ENCODE data around the gene CTDP1. TPM values are rescaled to one million over a fixed set of nuclear protein-coding genes. Genes with fewer than 3 reads are reported as not detected.

The CTDP1 gene
- total and polyA plus RNA-seq, 9 of the 15 experiments (the other 6 are each of a cell fraction or from before 2014, with no cell fraction given), result 0.07 to 19.2 (median 4.0) TPM

DNA sequence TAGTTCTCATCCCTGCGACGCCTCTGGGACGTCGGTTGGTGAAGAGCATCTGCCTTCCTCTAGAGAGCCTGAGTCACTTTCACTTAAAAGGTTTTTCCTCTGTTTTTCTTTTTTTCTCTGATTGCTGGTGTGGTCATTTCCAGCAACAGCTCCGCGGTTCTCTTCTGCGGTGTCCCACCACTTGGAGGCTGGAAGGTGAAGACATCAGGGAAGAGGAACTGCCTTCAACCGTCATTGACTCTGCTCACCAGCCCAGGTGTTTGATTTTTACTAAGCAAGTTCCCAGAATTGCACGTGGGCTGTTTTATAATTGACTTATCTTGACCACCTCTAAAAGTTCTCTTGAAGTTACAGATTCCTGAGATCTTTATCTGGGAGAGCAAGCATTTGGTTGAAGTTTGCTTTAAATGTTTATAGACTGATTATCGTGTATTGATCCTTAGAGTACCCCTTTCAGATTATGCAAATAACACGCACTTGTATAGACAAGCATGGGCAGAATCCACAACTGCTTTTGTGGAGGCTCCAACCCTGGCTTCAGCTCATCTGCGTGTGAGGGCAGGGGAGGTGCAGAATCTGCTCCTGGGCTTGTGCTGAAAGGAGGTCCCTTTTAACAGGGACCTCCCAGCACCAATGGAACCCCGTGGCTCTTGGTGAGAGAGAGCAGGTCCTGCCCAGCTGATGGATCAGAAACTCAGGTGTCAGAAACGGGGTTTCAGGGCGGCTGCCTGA, 3.5 kb downstream of the CTDP1 start:
- intact Hi-C loops (cut with micrococcal nuclease), result no loop called here
- POLR2A ChIA-PET, result no interaction called here

More for the DNA sequence above, 3.5 kb downstream of the CTDP1 start:
- no peak for ATAC-seq
- no peak for FAIRE-seq
- Histone ChIP-seq H3K36me3 (ENCODE audit: control insufficient read depth, insufficient read depth, low read length) (peaks cover 3% of the 10 kb centered on the region; the same call in 2 of the 3 replicates), H3K4me3 (no peak overlapping the region), H3K27ac (ENCODE audit: extremely low read depth, low read depth, low read length) (no peak overlapping the region), H2AFZ (ENCODE audit: low read depth, low read length) (no peak overlapping the region), H3K79me2 (ENCODE audit: control insufficient read depth, insufficient read depth, low read length) (peaks cover 77% of the 10 kb centered on the region), H4K20me1 (replicated peaks; ENCODE audit: control insufficient read depth, insufficient read depth, low read length) (peaks cover 7% of the 10 kb centered on the region), H3K9ac (ENCODE audit: insufficient read depth in 1 of 2, low read depth in 2 of 2, low read length in 2 of 2) (no peak overlapping the region; a peak in 1 of 4 replicates), H3K4me2 (ENCODE audit: insufficient read depth, low read length) (no peak overlapping the region), H3K27me3 (ENCODE audit: control insufficient read depth in 2 of 2, insufficient read depth in 2 of 2, low read length in 2 of 2) (no peaks in the 10 kb centered on the region), H3K9me1 (ENCODE audit: control insufficient read depth, insufficient read depth, low read length) (no peaks in the 10 kb centered on the region), H3K9me3 (replicated peaks; ENCODE audit: control insufficient read depth, insufficient read depth, low read depth, low read length) (no peaks in the 10 kb centered on the region), H3K4me1 (replicated peaks in 1 of 2; ENCODE audit: control insufficient read depth in 2 of 2, insufficient read depth in 2 of 2, low read length in 2 of 2) (peaks cover 6 to 22% of the 10 kb centered on the region in 2 experiments; a peak in 3 of 5 replicates)
- 77% methylated on average over 13 of the region's 15 CpGs for WGBS (ENCODE audit: insufficient coverage, low coverage, missing lambda C conversion rate)
- no peak for DNase-seq (ENCODE audit: extremely low read depth in 1 of 4, low spot score in 3 of 4)
- BruUV-seq (replicated peaks), result no TSS peak
- peak; percentile 91 for TF ChIP-seq ZBTB1 (CRISPR knock-in tag; IDR thresholded peaks at IDR 0.05; ENCODE audit: borderline replicate concordance, low read depth)
- no peak for TF ChIP-seq CBFA2T3 (IDR thresholded peaks at IDR 0.05)
- no peak for TF ChIP-seq RBM14 (IDR thresholded peaks at IDR 0.05; ENCODE audit: borderline replicate concordance, insufficient read depth, low read depth, low read length)
- no peak for TF ChIP-seq MAFF (IDR thresholded peaks at IDR 0.05; ENCODE audit: low read length)
- TF ChIP-seq, protein P1, sequence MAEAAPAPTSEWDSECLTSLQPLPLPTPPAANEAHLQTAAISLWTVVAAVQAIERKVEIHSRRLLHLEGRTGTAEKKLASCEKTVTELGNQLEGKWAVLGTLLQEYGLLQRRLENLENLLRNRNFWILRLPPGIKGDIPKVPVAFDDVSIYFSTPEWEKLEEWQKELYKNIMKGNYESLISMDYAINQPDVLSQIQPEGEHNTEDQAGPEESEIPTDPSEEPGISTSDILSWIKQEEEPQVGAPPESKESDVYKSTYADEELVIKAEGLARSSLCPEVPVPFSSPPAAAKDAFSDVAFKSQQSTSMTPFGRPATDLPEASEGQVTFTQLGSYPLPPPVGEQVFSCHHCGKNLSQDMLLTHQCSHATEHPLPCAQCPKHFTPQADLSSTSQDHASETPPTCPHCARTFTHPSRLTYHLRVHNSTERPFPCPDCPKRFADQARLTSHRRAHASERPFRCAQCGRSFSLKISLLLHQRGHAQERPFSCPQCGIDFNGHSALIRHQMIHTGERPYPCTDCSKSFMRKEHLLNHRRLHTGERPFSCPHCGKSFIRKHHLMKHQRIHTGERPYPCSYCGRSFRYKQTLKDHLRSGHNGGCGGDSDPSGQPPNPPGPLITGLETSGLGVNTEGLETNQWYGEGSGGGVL (CRISPR knock-in tag; IDR thresholded peaks at IDR 0.05), result no peak
- no peak for TF ChIP-seq FUS (optimal IDR thresholded peaks at IDR 0.05; ENCODE audit: low read depth, low read length)
- CTCF ChIA-PET (ENCODE audit: low intra/inter-chr PET ratio), result no interaction called here
- in situ Hi-C loops (cut with MboI), result no loop called here
